ENCODE measurements around the gene FGD1. TPM values are rescaled to one million over a fixed set of nuclear protein-coding genes. Genes with fewer than 3 reads are reported as not detected.

Gene FGD1
- total RNA-seq, 1 experiment from 2014 or later = 21.5 TPM

GRCh38 chrX:54430519-54430918, 65.5 kb downstream of the FGD1 start:
- H3K27me3 ChIP-seq (replicated peaks; ENCODE audit: insufficient read depth, low read depth, low read length, poor library complexity) = no peaks in the 10 kb centered on the region
- no peaks in the 10 kb centered on the region for H3K36me3 ChIP-seq (ENCODE audit: insufficient read depth, low read length, poor library complexity, severe bottlenecking)
- ChIA-PET CTCF (no interaction called here), POLR2A (ENCODE audit: low non-redundant PET) (no interaction called here)
- H3K4me1 ChIP-seq (ENCODE audit: insufficient read depth, low read length, poor library complexity, severe bottlenecking) = no peaks in the 10 kb centered on the region
- no TSS peak for BruUV-seq (replicated peaks)
- TF ChIP-seq EZH2 (IDR thresholded peaks at IDR 0.05; ENCODE audit: borderline replicate concordance, low read depth, low read length, poor library complexity, severe bottlenecking) (no peak), CTCF (conservative IDR thresholded peaks at IDR 0.05; ENCODE audit: low read depth, low read length) (no peak)
- no peak overlapping the region for H3K27ac ChIP-seq (ENCODE audit: low read depth, low read length, poor library complexity, severe bottlenecking)
- DNase-seq (ENCODE audit: low spot score) = no peak
- no peak overlapping the region for H3K4me3 ChIP-seq (ENCODE audit: low read depth, low read length, poor library complexity, severe bottlenecking)
- intact Hi-C loops (cut with micrococcal nuclease; ENCODE audit: unreplicated experiment) = loop anchor here (10.0 kb wide), 1 partner anchor 186 kb away; no protein-coding TSS in a partner anchor
- H3K9me3 ChIP-seq (ENCODE audit: low read depth, low read length, poor library complexity, severe bottlenecking) = no peaks in the 10 kb centered on the region

- H3K9me3 ChIP-seq (ENCODE audit: low read depth, low read length, poor library complexity, severe bottlenecking) = no peaks in the 10 kb centered on the region
- ChIA-PET POLR2A (ENCODE audit: low non-redundant PET) (no interaction called here), CTCF (no interaction called here)
- H3K4me1 ChIP-seq (ENCODE audit: insufficient read depth, low read length, poor library complexity, severe bottlenecking) = no peaks in the 10 kb centered on the region
- TF ChIP-seq EZH2 (IDR thresholded peaks at IDR 0.05; ENCODE audit: borderline replicate concordance, low read depth, low read length, poor library complexity, severe bottlenecking) = no peak
- TF ChIP-seq CTCF (conservative IDR thresholded peaks at IDR 0.05; ENCODE audit: low read depth, low read length) = no peak
- H3K4me3 ChIP-seq (ENCODE audit: low read depth, low read length, poor library complexity, severe bottlenecking) = no peak overlapping the region
- H3K27me3 ChIP-seq (replicated peaks; ENCODE audit: insufficient read depth, low read depth, low read length, poor library complexity) = no peaks in the 10 kb centered on the region
- no peak overlapping the region for H3K27ac ChIP-seq (ENCODE audit: low read depth, low read length, poor library complexity, severe bottlenecking)
- BruUV-seq (replicated peaks) = no TSS peak
- H3K36me3 ChIP-seq (ENCODE audit: insufficient read depth, low read length, poor library complexity, severe bottlenecking) = no peaks in the 10 kb centered on the region
- intact Hi-C loops (cut with micrococcal nuclease; ENCODE audit: unreplicated experiment) = no loop called here
- DNase-seq (ENCODE audit: low spot score) = no peak
Measured at GRCh38 chrX:54427837-54428424, 68.1 kb downstream of the FGD1 start.

- DNase-seq (ENCODE audit: low spot score) = no peak
- H3K36me3 ChIP-seq (ENCODE audit: insufficient read depth, low read length, poor library complexity, severe bottlenecking) = no peaks in the 10 kb centered on the region
- no peak overlapping the region for H3K27ac ChIP-seq (ENCODE audit: low read depth, low read length, poor library complexity, severe bottlenecking)
- TF ChIP-seq CTCF (conservative IDR thresholded peaks at IDR 0.05; ENCODE audit: low read depth, low read length) (no peak), EZH2 (IDR thresholded peaks at IDR 0.05; ENCODE audit: borderline replicate concordance, low read depth, low read length, poor library complexity, severe bottlenecking) (no peak)
- no peaks in the 10 kb centered on the region for H3K4me1 ChIP-seq (ENCODE audit: insufficient read depth, low read length, poor library complexity, severe bottlenecking)
- CTCF ChIA-PET = no interaction called here
- no peaks in the 10 kb centered on the region for H3K27me3 ChIP-seq (replicated peaks; ENCODE audit: insufficient read depth, low read depth, low read length, poor library complexity)
- no TSS peak for BruUV-seq (replicated peaks)
- H3K9me3 ChIP-seq (ENCODE audit: low read depth, low read length, poor library complexity, severe bottlenecking) = no peaks in the 10 kb centered on the region
- H3K4me3 ChIP-seq (ENCODE audit: low read depth, low read length, poor library complexity, severe bottlenecking) = no peak overlapping the region
- POLR2A ChIA-PET (ENCODE audit: low non-redundant PET) = no interaction called here
- intact Hi-C loops (cut with micrococcal nuclease; ENCODE audit: unreplicated experiment) = no loop called here
Measured at GRCh38 chrX:54423161-54423888, 72.7 kb downstream of the FGD1 start.

All from A673 (cell line).